ENCODE results near the gene TEX26. TPM values are rescaled to one million over a fixed set of nuclear protein-coding genes. Genes with fewer than 3 reads are reported as not detected.
A peak's percentile ranks its signal among the peaks of the same experiment; 100 is the strongest.

TEX26 gene
- total RNA-seq, 4 donors from 2014 or later = 0.36 to 1.5 (median 0.88) TPM; not detected in 1

GRCh38 chr13:30898070-30898469, 34.4 kb upstream of the TEX26 start:
- DNase-seq (ENCODE audit: low spot score) (no peak), ATAC-seq (ENCODE audit: low FRiP score) (no peak)
- no peak for TF ChIP-seq CTCF (IDR thresholded peaks at IDR 0.05)

DNA sequence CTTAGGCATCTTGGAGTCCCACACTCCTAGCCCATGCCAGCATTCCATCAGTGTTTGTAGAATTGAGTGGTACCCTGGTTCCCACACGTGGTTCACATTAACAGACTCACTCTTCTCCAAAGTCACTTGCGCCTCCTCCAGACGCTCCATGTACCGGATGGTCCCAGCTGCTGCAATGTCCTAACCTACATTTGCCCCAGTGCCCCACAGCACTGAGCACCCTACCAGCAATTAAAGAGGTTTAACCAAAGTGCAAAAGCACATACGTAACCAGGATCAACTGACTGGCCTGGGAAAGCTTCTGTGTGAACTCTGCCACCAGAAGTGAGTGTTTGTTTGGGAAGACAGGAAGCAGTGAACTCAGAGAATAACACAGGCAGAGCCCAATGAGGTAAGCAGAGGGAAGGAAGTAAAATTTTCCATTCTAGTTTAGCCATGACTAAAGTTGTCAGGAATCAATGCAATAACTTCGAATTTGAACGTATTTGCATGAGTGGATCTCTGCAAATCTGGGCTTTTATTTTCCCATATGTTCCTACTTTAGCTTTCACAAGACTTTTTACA, 33.7 kb upstream of the TEX26 start:
- DNase-seq (ENCODE audit: low spot score) = no peak
- ATAC-seq (ENCODE audit: low FRiP score) = peak; percentile 45
- no peak for TF ChIP-seq CTCF (IDR thresholded peaks at IDR 0.05)

DNA sequence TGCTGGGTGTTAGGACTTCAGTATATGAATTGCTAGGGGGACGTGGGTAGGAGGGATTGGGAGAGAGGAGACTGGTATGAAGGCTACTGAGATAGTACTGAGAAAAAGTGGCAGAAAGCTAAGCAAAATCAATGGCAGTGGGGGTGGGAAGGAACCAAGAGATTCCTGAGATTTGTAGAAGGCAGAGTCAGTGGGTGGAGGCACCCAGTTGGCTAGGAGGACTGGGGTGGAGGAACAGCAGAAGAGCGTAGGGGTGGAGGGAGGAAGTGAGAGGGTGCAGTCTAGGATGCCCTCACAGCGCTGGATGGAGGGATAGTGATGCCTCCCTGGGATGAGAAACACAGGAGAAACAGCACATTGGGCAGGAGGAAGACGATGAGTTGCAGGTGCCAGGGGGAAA, 32.0 kb upstream of the TEX26 start:
- TF ChIP-seq CTCF (IDR thresholded peaks at IDR 0.05) = no peak
- DNase-seq (ENCODE audit: low spot score) = no peak
- no peak for ATAC-seq (ENCODE audit: low FRiP score)

DNA sequence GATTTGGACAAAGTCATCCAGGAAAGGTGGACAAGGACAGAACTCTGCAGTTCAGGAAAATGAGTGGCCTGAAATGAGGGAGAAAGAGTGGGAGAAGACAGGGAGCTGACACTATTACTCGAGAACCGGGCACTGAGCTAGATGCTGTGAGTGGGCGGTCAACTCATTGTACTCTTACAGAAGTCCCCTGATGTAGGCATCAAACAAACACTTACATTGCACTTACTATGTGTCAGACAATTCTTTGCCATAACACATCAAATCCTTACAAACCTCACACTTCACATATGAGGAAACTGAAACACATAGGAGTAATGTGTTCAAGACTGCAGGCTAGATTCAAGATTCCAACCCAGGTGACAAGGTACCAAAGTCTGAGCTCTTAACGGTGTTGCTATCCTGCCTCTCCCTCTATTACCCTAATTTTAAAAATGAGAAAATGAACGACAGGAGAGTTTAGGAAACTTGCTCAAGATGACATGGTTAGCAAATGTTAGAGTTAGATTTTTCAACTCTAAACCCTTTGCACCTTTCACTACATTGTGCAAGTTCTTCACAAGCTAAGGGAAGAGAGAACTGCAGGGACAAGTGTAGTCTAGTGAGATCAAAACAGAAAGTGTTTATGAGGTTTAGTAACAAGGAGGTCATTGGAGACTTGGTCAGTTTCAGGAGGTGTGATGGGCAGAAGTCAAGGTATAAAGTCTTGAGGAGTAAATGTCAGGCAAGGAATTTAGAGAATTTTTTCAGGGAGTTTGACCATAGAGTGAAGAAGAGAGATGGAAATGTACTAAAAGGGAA, 31.3 kb upstream of the TEX26 start:
- TF ChIP-seq CTCF (IDR thresholded peaks at IDR 0.05) = no peak
- DNase-seq (ENCODE audit: low spot score) (no peak), ATAC-seq (ENCODE audit: low FRiP score) (no peak)

- ATAC-seq (ENCODE audit: low FRiP score) (no peak), DNase-seq (ENCODE audit: low spot score) (no peak)
- TF ChIP-seq CTCF (IDR thresholded peaks at IDR 0.05) = no peak
Measured at GRCh38 chr13:30904043-30904442, 28.4 kb upstream of the TEX26 start.

DNA sequence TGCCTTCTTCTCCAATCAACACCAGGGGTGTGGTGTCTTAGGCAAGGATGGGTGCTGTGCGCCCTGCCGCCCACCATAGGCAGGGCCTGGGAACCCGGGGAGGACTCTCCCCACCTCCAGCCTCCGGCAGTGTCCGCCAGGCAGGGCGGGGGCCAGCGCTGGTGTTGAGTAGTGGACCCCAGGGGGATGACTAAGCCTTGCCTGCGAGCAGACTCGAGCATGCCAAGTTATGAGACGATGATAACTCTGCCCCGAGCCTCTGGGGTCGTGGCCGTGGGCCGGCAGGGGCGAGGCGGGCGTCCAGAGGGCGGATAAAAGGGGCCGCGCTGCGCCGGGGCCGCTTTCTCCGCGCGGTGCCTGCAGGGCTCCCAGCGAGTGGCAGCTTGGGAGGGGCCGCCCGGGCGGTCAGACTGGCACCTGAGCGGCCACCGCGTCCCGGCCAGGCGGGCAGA, 26.5 kb upstream of the TEX26 start, which contains the start of gene MEDAG:
Gene MEDAG (plus strand): TSS at position 340 of the 452 bp plus-strand sequence. CDS start 245 bp downstream, outside the sequence.
- DNase-seq (ENCODE audit: low spot score) (peak; percentile 70), ATAC-seq (ENCODE audit: low FRiP score) (peak; percentile 93)
- TF ChIP-seq CTCF (IDR thresholded peaks at IDR 0.05) = no peak

All from omental fat pad (tissue), 4 donors.